Fibroblast of lung (primary cell): ENCODE results near the gene ULK2. TPM values are rescaled to one million over a fixed set of nuclear protein-coding genes. Genes with fewer than 3 reads are reported as not detected.
"Not testable (repeated sequence)": the region's sequence is repeated elsewhere in the genome, so short reads cannot be mapped to it uniquely, and the experiment has no call there.

Source experiments
- DNase-seq, 2 donors: peaks; one replicate each; pipeline versions ENCODE4 v3.0.0 to v3.0.0-alpha.2; 2010; ENCODE audit warnings: low read depth in 2 of 2
- H2AFZ ChIP-seq: 2 replicates; pipeline ENCODE4 v1.5.1; 2012; ENCODE audit warnings: low read length, control low read depth, inconsistent platforms
- H3K27ac ChIP-seq: 2 replicates; pipeline ENCODE4 v1.5.1; 2011; ENCODE audit warnings: low read length, control low read depth; ENCODE audit not compliant: insufficient read depth
- H3K27me3 ChIP-seq: 2 replicates; pipeline ENCODE4 v1.5.1; 2011; ENCODE audit warnings: mild to moderate bottlenecking, low read length; ENCODE audit not compliant: control insufficient read depth, insufficient read depth
- H3K36me3 ChIP-seq: 2 replicates; pipeline ENCODE4 v1.5.1; 2011; ENCODE audit warnings: low read length; ENCODE audit not compliant: control insufficient read depth, insufficient read depth
- H3K4me1 ChIP-seq: 2 replicates; pipeline ENCODE4 v1.5.1; 2011; ENCODE audit warnings: low read length; ENCODE audit not compliant: control insufficient read depth, insufficient read depth; ENCODE audit errors: extremely low read depth
- H3K4me2 ChIP-seq: 2 replicates; pipeline ENCODE4 v1.5.1; 2011; ENCODE audit warnings: low read length, control low read depth; ENCODE audit not compliant: insufficient read depth; ENCODE audit errors: extremely low read depth
- H3K4me3 ChIP-seq, 4 experiments: fragments of 200-600 bp in 1 of 4; sonication (generic) in 1 of 4; replicated peaks in 1 of 4; 2 replicates each; pipeline ENCODE4 v1.5.1; 2011 to 2016; ENCODE audit warnings: low read length in 4 of 4, low read depth in 3 of 4, mild to moderate bottlenecking in 3 of 4, control low read depth in 2 of 4, inconsistent platforms in 1 of 4, mixed read lengths in 1 of 4; ENCODE audit not compliant: insufficient read depth in 1 of 4; ENCODE audit errors: control extremely low read depth in 1 of 4
- H3K79me2 ChIP-seq: 2 replicates; pipeline ENCODE4 v1.5.1; 2012; ENCODE audit warnings: mild to moderate bottlenecking, low read length, inconsistent platforms; ENCODE audit not compliant: control insufficient read depth, insufficient read depth
- H3K9ac ChIP-seq: 2 replicates; pipeline ENCODE4 v1.5.1; 2011; ENCODE audit warnings: mild to moderate bottlenecking, low read length, control low read depth; ENCODE audit not compliant: insufficient read depth
- H3K9me3 ChIP-seq: 2 replicates; pipeline ENCODE4 v1.5.1; 2012; ENCODE audit warnings: low read depth, low read length; ENCODE audit not compliant: control insufficient read depth, insufficient read depth
- H4K20me1 ChIP-seq: 2 replicates; pipeline ENCODE4 v1.5.1; 2011; ENCODE audit warnings: low read length; ENCODE audit not compliant: control insufficient read depth, insufficient read depth; ENCODE audit errors: extremely low read depth
- CTCF ChIP-seq, 2 donors: IDR thresholded peaks in 1 of 2; conservative IDR thresholded peaks in 1 of 2; 1 replicate in 1 of 2; 2 replicates in 1 of 2; pipeline ENCODE4 v1.5.1; 2011 to 2012; ENCODE audit warnings: low read length in 2 of 2, control low read depth in 1 of 2, inconsistent platforms in 1 of 2, low read depth in 1 of 2, mild to moderate bottlenecking in 1 of 2
- EZH2 ChIP-seq: IDR thresholded peaks from 2 replicates; pipeline ENCODE4 v1.5.1; 2012; ENCODE audit warnings: low read length, control low read depth, mild to moderate bottlenecking; ENCODE audit errors: missing control alignments
- polyA plus RNA-seq, 2 donors: library from polyadenylated mRNA; depleted of rRNA in 1 of 2; stranded (reverse) in 1 of 2; unstranded in 1 of 2; fragments of >200 nt; gene quantifications; 2 replicates each; pipeline ENCODE4 v1.2.1, GENCODE V29; 2011 to 2012; ENCODE audit warnings: missing spikeins in 1 of 2
- total RNA-seq: library from RNA; depleted of rRNA; stranded (reverse); fragments of >200 nt; gene quantifications from 2 replicates; pipeline ENCODE4 v1.2.1, GENCODE V29; 2014

Gene ULK2
- total and polyA plus RNA-seq, 2 donors (not counting 1 experiment from before 2014, with no cell fraction given) = 20.0 to 46.1 TPM

- Histone ChIP-seq H3K36me3 (no peaks in the 10 kb centered on the region), H3K27ac (no peak overlapping the region), H3K27me3 (peaks cover 2% of the 10 kb centered on the region), H4K20me1 (no peaks in the 10 kb centered on the region), H3K9ac (no peak overlapping the region), H3K4me2 (no peak overlapping the region), H3K4me3 (no peak overlapping the region), H3K9me3 (no peaks in the 10 kb centered on the region), H2AFZ (no peak overlapping the region), H3K4me1 (peaks cover 4% of the 10 kb centered on the region), H3K79me2 (no peaks in the 10 kb centered on the region)
- TF ChIP-seq EZH2 = no peak
- TF ChIP-seq CTCF (conservative IDR thresholded peaks at IDR 0.05 in 1 of 2, IDR thresholded peaks at IDR 0.05 in 1 of 2; ENCODE audit: low read depth in 1 of 2, low read length in 2 of 2) = no peak
- no peak for DNase-seq
Measured at GRCh38 chr17:19766016-19766415, 101.7 kb downstream of the ULK2 start.

- not testable (repeated sequence) for H4K20me1 ChIP-seq, H3K79me2 ChIP-seq, DNase-seq, H3K4me3 ChIP-seq, H3K9me3 ChIP-seq, H2AFZ ChIP-seq, H3K27me3 ChIP-seq, H3K36me3 ChIP-seq, H3K4me1 ChIP-seq, H3K27ac ChIP-seq, H3K4me2 ChIP-seq, H3K9ac ChIP-seq
Measured at GRCh38 chr17:19763991-19764390, 103.7 kb downstream of the ULK2 start.

- no peaks in the 10 kb centered on the region for H3K9me3 ChIP-seq
- no peak overlapping the region for H3K27ac ChIP-seq
- H3K27me3 ChIP-seq = peaks cover 2% of the 10 kb centered on the region
- no peak overlapping the region for H3K4me3 ChIP-seq
- H3K4me2 ChIP-seq = no peak overlapping the region
- no peak for TF ChIP-seq EZH2
- no peak for TF ChIP-seq CTCF (conservative IDR thresholded peaks at IDR 0.05 in 1 of 2, IDR thresholded peaks at IDR 0.05 in 1 of 2; ENCODE audit: low read depth in 1 of 2, low read length in 2 of 2)
- H3K9ac ChIP-seq = no peak overlapping the region
- no peak for DNase-seq
- no peaks in the 10 kb centered on the region for H3K4me1 ChIP-seq
- no peaks in the 10 kb centered on the region for H3K36me3 ChIP-seq
- no peaks in the 10 kb centered on the region for H4K20me1 ChIP-seq
- H3K79me2 ChIP-seq = no peaks in the 10 kb centered on the region
- no peak overlapping the region for H2AFZ ChIP-seq
Measured at GRCh38 chr17:19763416-19763815, 104.3 kb downstream of the ULK2 start.
